ENCODE measurements around the gene PRKCB. TPM values are rescaled to one million over a fixed set of nuclear protein-coding genes. Genes with fewer than 3 reads are reported as not detected.

PRKCB gene
- polyA plus RNA-seq, 2 of the 4 experiments (the other 2 are of a cell fraction): 0.09 to 0.22 TPM

- FAIRE-seq (no peak), DNase-seq (ENCODE audit: low read depth in 1 of 2, low spot score in 1 of 2) (no peak), ATAC-seq (no peak)
- POLR2A ChIA-PET: no interaction called here
- 35% methylated on average over 7 of the region's 7 CpGs for WGBS (ENCODE audit: missing lambda C conversion rate)
- H3K4me1 ChIP-seq: no peaks in the 10 kb centered on the region
- H3K4me3 ChIP-seq: no peak overlapping the region
- H3K27ac ChIP-seq: no peak overlapping the region
- no peak overlapping the region for H3K4me2 ChIP-seq
- TF ChIP-seq CEBPB (IDR thresholded peaks at IDR 0.05): no peak
- TF ChIP-seq HEYL (CRISPR knock-in tag; IDR thresholded peaks at IDR 0.05): no peak
- no peak for TF ChIP-seq ZC3H11A (IDR thresholded peaks at IDR 0.05)
- TF ChIP-seq RCOR1 (IDR thresholded peaks at IDR 0.05; ENCODE audit: low read depth, low read length): no peak
- no peak for TF ChIP-seq HMGXB4 (CRISPR knock-in tag; IDR thresholded peaks at IDR 0.05; ENCODE audit: borderline replicate concordance)
- TF ChIP-seq JUNB (IDR thresholded peaks at IDR 0.05): no peak
- no peak for TF ChIP-seq EP300 (IDR thresholded peaks at IDR 0.05)
- no peak for TF ChIP-seq NR3C1 (IDR thresholded peaks at IDR 0.05)
- TF ChIP-seq E2F6 (IDR thresholded peaks at IDR 0.05; ENCODE audit: borderline replicate concordance, low read depth): no peak
- no peak for TF ChIP-seq MAX (IDR thresholded peaks at IDR 0.05)
- TF ChIP-seq CHD4 (IDR thresholded peaks at IDR 0.05; ENCODE audit: borderline replicate concordance): no peak
- TF ChIP-seq POLR2AphosphoS2 (conservative IDR thresholded peaks at IDR 0.05; ENCODE audit: low read length): no peak
- CTCF ChIA-PET: interaction anchor here (1.3 to 4.3 kb wide), 2 partner anchors 13 to 25 kb away, joined by 3 to 19 read pairs; no protein-coding TSS in a partner anchor
- no peaks in the 10 kb centered on the region for H3K9me3 ChIP-seq
Observed at GRCh38 chr16:24228514-24228913, 392.7 kb downstream of the PRKCB start.

- ChIA-PET CTCF (interaction anchor here (1.3 kb wide), 1 partner anchor 20 kb away, joined by 3 read pairs; no protein-coding TSS in a partner anchor), POLR2A (no interaction called here)
- TF ChIP-seq HOXB13 (CRISPR knock-in tag; IDR thresholded peaks at IDR 0.05; ENCODE audit: low read depth) (no peak), BHLHE40 (IDR thresholded peaks at IDR 0.05; ENCODE audit: low read depth, low read length) (no peak), GATA3 (IDR thresholded peaks at IDR 0.05; ENCODE audit: borderline replicate concordance) (no peak), CTCF (IDR thresholded peaks at IDR 0.05) (no peak)
- Histone ChIP-seq H3K4me3 (no peak overlapping the region), H3K4me2 (no peak overlapping the region), H3K4me1 (no peaks in the 10 kb centered on the region), H3K27ac (no peak overlapping the region), H3K9me3 (no peaks in the 10 kb centered on the region)
- no peak for ATAC-seq
- DNase-seq (ENCODE audit: low read depth in 1 of 2, low spot score in 1 of 2): no peak
- WGBS (ENCODE audit: missing lambda C conversion rate): 19% methylated on average over 2 of the region's 2 CpGs
- FAIRE-seq: no peak
Observed at GRCh38 chr16:24232936-24233335, 397.2 kb downstream of the PRKCB start.

GRCh38 chr16:24234737-24235136, 399.0 kb downstream of the PRKCB start:
- ATAC-seq (no peak), FAIRE-seq (no peak), DNase-seq (ENCODE audit: low read depth in 1 of 2, low spot score in 1 of 2) (no peak)
- Histone ChIP-seq H3K4me1 (no peaks in the 10 kb centered on the region), H3K27ac (no peak overlapping the region), H3K4me2 (no peak overlapping the region), H3K4me3 (no peak overlapping the region), H3K9me3 (no peaks in the 10 kb centered on the region)
- TF ChIP-seq EHMT2 (IDR thresholded peaks at IDR 0.05; ENCODE audit: low read depth): no peak
- TF ChIP-seq HOXA7 (CRISPR knock-in tag; IDR thresholded peaks at IDR 0.05): no peak
- no peak for TF ChIP-seq NR3C1 (IDR thresholded peaks at IDR 0.05)
- TF ChIP-seq HEYL (CRISPR knock-in tag; IDR thresholded peaks at IDR 0.05): no peak
- TF ChIP-seq FOSL2 (IDR thresholded peaks at IDR 0.05): no peak
- no peak for TF ChIP-seq FOSL2 (CRISPR knock-in tag; IDR thresholded peaks at IDR 0.05)
- no peak for TF ChIP-seq ZFP36 (IDR thresholded peaks at IDR 0.05; ENCODE audit: borderline replicate concordance, partially characterized antibody)
- TF ChIP-seq MAX (IDR thresholded peaks at IDR 0.05): no peak
- TF ChIP-seq HDAC2 (IDR thresholded peaks at IDR 0.05): no peak
- TF ChIP-seq SMC3 (IDR thresholded peaks at IDR 0.05): no peak
- TF ChIP-seq ATOH8 (CRISPR knock-in tag; IDR thresholded peaks at IDR 0.05; ENCODE audit: low read depth): no peak
- TF ChIP-seq RCOR1 (IDR thresholded peaks at IDR 0.05; ENCODE audit: low read depth, low read length): no peak
- TF ChIP-seq CTCF (IDR thresholded peaks at IDR 0.05): no peak
- TF ChIP-seq RFX5 (IDR thresholded peaks at IDR 0.05): no peak
- TF ChIP-seq CHD2 (IDR thresholded peaks at IDR 0.05; ENCODE audit: low read length, partially characterized antibody): no peak
- ChIA-PET POLR2A (no interaction called here), CTCF (interaction anchor here (1.0 to 2.1 kb wide), 2 partner anchors 9 to 193 kb away, joined by 3 to 6 read pairs; no protein-coding TSS in a partner anchor)
- 7% methylated on average over 5 of the region's 5 CpGs for WGBS (ENCODE audit: missing lambda C conversion rate)

All from A549 (cell line).